Ovary (tissue), 9 donors: ENCODE data around the gene DPP4. TPM values are rescaled to one million over a fixed set of nuclear protein-coding genes. Genes with fewer than 3 reads are reported as not detected.
"Not testable (repeated sequence)": the region's sequence is repeated elsewhere in the genome, so short reads cannot be mapped to it uniquely, and the experiment has no call there.

Experiments used
- DNase-seq, 5 donors: peaks; one replicate each; pipeline ENCODE4 v3.0.0-alpha.2; 2019 to 2020
- H3K27ac ChIP-seq, 2 donors: fragments of 200-600 bp; one replicate each; pipeline versions ENCODE4 v1.5.1 to v1.8.0; 2019 to 2022
- H3K27me3 ChIP-seq: fragments of 200-600 bp; one replicate; pipeline ENCODE4 v1.8.0; 2022
- H3K36me3 ChIP-seq: fragments of 200-600 bp; sonication (generic); one replicate; pipeline ENCODE4 v1.5.1; 2019
- H3K4me1 ChIP-seq: one replicate; pipeline ENCODE4 v1.8.1; 2013; ENCODE audit warnings: mild to moderate bottlenecking, moderate library complexity; ENCODE audit not compliant: insufficient read depth
- H3K4me3 ChIP-seq: fragments of 200-600 bp; sonication (generic); one replicate; pipeline ENCODE4 v1.5.1; 2017
- H3K9me3 ChIP-seq, 2 donors: fragments of 200-600 bp in 1 of 2; sonication (generic) in 1 of 2; one replicate each; pipeline versions ENCODE4 v1.5.1 to v1.8.1; 2013 to 2019; ENCODE audit warnings: mild to moderate bottlenecking in 1 of 2, moderate library complexity in 1 of 2
- CTCF ChIP-seq, 3 donors: fragments of 450-650 bp in 2 of 3; fragments of 200-600 bp in 1 of 3; IDR thresholded peaks; one replicate each; pipeline versions ENCODE4 v1.5.1 to v1.8.0; 2016 to 2022; ENCODE audit warnings: antibody characterized with exemption in 3 of 3, mild to moderate bottlenecking in 1 of 3
- EP300 ChIP-seq: sonication (generic); formaldehyde crosslinking; IDR thresholded peaks from one replicate; pipeline ENCODE4 v1.6.1; 2017; ENCODE audit warnings: antibody characterized with exemption
- POLR2A ChIP-seq: fragments of 450-650 bp; IDR thresholded peaks from one replicate; pipeline ENCODE4 v1.6.1; 2017; ENCODE audit warnings: antibody characterized with exemption, mild to moderate bottlenecking, moderate library complexity
- WGBS, 3 donors: extraction: QIAGEN DNeasy Blood & Tissue Kit in 1 of 3; methylation state at CpG; one replicate each; pipeline versions ENCODE4 v1.1.5 to v1.1.7; 2013 to 2017; 5-methylcytosine and 5-hydroxymethylcytosine counted together
- intact Hi-C, 4 donors: fragments of 100-400 bp; cut with DNase I; formaldehyde crosslinking; loops; one replicate each; pipeline versions ENCODE4 v1.11.0 to v1.15.1; 2022 to 2023
- polyA plus RNA-seq, 2 donors: library from polyadenylated mRNA; stranded (reverse); fragments of 200-250 nt in 1 of 2; fragments of 350-450 nt in 1 of 2; fragmentation: Illumina TruSeq in 1 of 2; extraction: RNeasy Lipid Tissue Mini Kit (QIAGEN cat#74804) in 1 of 2; gene quantifications; one replicate each; pipeline ENCODE4 v1.2.3, GENCODE V29; 2013 to 2014
- total RNA-seq, 7 donors: library from RNA; depleted of rRNA in 2 of 7; stranded (reverse); fragments of >200 nt in 2 of 7; fragmentation: NEBNext Ultra II Directional in 3 of 7; extraction: Animal tissue kit (Norgen Biotek cat#: 25700) in 3 of 7; gene quantifications; one replicate each; pipeline versions ENCODE4 v1.1.0 to v1.2.4, GENCODE V29; 2016 to 2023
- donor health status: DM: no; HTN: no; CAD: no; lungs with moderate emphysema.
- donor health status: DM: no; HTN: no; CAD: no.
- donor health status: Bipolar disorder and iron deficiency.
- donor health status: DM: yes; HTN: yes; CAD: no.
- donor health status: DM: no; HTN: no; CAD: no.
- donor health status: DM: yes; HTN: yes; CAD: no.

DPP4 gene
- total and polyA plus RNA-seq, 9 donors: 0.71 to 46.6 (median 3.7) TPM

GRCh38 chr2:162053066-162053807 lies 20.8 kb downstream of the DPP4 start:
- intact Hi-C loops: no loop called here
- 29 to 51% (median 46%) methylated on average over 6 of the region's 6 CpGs for WGBS, 3 donors
- Histone ChIP-seq H3K27me3 (no peaks in the 10 kb centered on the region), H3K27ac (no peak overlapping the region), H3K9me3 (no peaks in the 10 kb centered on the region), H3K4me3 (no peak overlapping the region), H3K36me3 (no peaks in the 10 kb centered on the region), H3K4me1 (peaks cover 3% of the 10 kb centered on the region)
- TF ChIP-seq CTCF (IDR thresholded peaks at IDR 0.05) (no peak), EP300 (no peak), POLR2A (no peak)
- DNase-seq: no peak

- DNase-seq: no peak
- TF ChIP-seq POLR2A (no peak), CTCF (IDR thresholded peaks at IDR 0.05) (no peak), EP300 (no peak)
- whole genome bisulfite sequencing, 3 donors: 85 to 87% (median 87%) methylated on average over 8 of the region's 8 CpGs
Observed at GRCh38 chr2:162050513-162050961, 23.5 kb downstream of the DPP4 start.

GRCh38 chr2:162049089-162049488 lies 24.9 kb downstream of the DPP4 start:
- H3K9me3 ChIP-seq, H3K36me3 ChIP-seq, H3K27ac ChIP-seq, intact Hi-C loops, H3K27me3 ChIP-seq, DNase-seq, H3K4me3 ChIP-seq, H3K4me1 ChIP-seq: not testable (repeated sequence)
- 96 to 99% (median 98%) methylated on average over 3 of the region's 3 CpGs for WGBS, 3 donors

More at GRCh38 chr2:162050513-162050961, 23.5 kb downstream of the DPP4 start:
- Histone ChIP-seq H3K9me3 (no peaks in the 10 kb centered on the region), H3K4me3 (no peak overlapping the region), H3K27ac (no peak overlapping the region), H3K27me3 (no peaks in the 10 kb centered on the region), H3K4me1 (peaks cover 3% of the 10 kb centered on the region), H3K36me3 (no peaks in the 10 kb centered on the region)
- intact Hi-C loops: no loop called here

- TF ChIP-seq CTCF (IDR thresholded peaks at IDR 0.05) (no peak), EP300 (no peak), POLR2A (no peak)
- Histone ChIP-seq H3K27ac (no peak overlapping the region), H3K4me1 (no peaks in the 10 kb centered on the region), H3K4me3 (no peak overlapping the region), H3K9me3 (no peaks in the 10 kb centered on the region), H3K27me3 (no peaks in the 10 kb centered on the region), H3K36me3 (no peaks in the 10 kb centered on the region)
- no peak for DNase-seq
- intact Hi-C loops: no loop called here
- WGBS, 3 donors: 75 to 95% (median 87%) methylated on average over 4 of the region's 4 CpGs
Observed at GRCh38 chr2:162044586-162044985, 29.4 kb downstream of the DPP4 start.

- no peak overlapping the region for H3K4me3 ChIP-seq
- intact Hi-C loops: no loop called here
- H3K27me3 ChIP-seq: no peaks in the 10 kb centered on the region
- no peak for TF ChIP-seq CTCF (IDR thresholded peaks at IDR 0.05)
- no peak for TF ChIP-seq EP300
- H3K9me3 ChIP-seq: no peaks in the 10 kb centered on the region
- DNase-seq: no peak
- no peaks in the 10 kb centered on the region for H3K36me3 ChIP-seq
- 90 to 96% (median 95%) methylated on average over 8 of the region's 8 CpGs for WGBS, 3 donors
- H3K27ac ChIP-seq: no peak overlapping the region
- no peaks in the 10 kb centered on the region for H3K4me1 ChIP-seq
Observed at GRCh38 chr2:162043132-162043531, 30.9 kb downstream of the DPP4 start.
